Stimulated activated CD8-positive, alpha-beta memory T cell treated with anti-CD3 and anti-CD28 coated beads, Interleukin-4, amount 100 ng/mL, for 4 hours (primary cell): ENCODE data around the gene RALGPS1.

Source experiments
- DNase-seq, 2 donors: peaks; one replicate each; pipeline ENCODE4 v3.0.0-alpha.2; 2020; ENCODE audit warnings: low read depth in 2 of 2, low spot score in 1 of 2

RALGPS1 gene

DNA sequence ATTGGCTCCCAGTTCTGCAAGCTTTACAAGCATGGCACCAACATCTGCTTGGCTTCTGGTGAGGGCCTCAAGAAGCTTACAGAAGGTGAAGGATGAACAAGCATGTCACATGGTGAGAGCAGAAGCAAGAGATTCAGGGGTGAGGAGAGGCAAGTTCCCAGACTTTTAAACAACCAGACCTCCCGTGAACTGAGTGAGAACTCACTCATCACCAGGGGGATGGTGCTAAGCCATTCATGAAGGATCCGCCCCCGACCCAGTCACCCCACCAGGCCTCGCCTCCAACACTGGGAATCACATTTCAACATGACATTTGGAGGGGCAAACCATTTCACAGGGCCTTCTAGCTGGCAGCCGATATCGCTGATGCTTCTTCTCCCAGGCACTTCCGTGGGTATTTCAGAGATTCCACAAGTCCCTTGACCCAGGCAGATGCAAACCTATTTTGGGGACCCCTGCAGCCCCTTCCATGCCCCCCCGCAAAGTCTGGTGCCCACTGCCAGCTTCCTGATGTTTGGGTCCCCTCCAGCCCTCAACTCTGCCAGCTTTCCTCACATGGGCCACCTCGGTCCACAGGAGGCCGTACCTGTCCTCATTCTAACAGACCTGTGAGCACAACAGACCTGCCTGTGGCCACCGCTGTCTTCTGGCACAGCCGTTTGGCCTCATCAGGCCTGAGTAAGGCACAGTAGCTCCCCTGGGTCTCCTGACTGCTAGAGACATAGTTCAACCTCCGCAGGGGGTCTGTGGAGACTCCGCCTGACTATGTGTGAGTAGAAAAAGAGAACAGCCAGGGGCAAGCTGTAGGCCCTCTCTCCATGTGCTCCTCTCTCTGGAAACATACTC, 268.5 kb downstream of the RALGPS1 start:
- no peak for DNase-seq

GRCh38 chr9:127183814-127184582, 269.4 kb downstream of the RALGPS1 start:
- no peak for DNase-seq

DNA sequence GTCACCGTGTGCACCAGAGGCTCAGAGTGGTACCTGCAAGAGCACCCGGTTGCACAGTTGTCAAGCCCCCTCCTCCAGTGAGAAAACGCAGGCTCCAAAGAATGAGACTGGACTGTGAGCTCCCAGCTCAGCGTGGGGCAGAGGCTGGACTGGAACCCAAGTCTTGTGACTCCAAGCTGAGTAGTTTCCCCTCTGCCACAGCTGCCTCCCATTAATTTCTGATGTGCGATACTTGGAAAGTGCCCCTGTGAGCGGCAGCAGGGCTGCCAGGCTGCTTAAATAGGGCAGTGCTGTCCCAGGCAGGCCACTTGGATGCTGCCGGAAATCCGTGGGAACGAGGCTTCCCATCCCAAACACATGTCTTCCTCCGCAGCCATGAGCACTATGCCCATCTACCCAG, 270.1 kb downstream of the RALGPS1 start:
- no peak for DNase-seq

GRCh38 chr9:127185181-127185580, 270.6 kb downstream of the RALGPS1 start:
- DNase-seq: no peak

- DNase-seq: no peak
Observed at GRCh38 chr9:127185931-127186781, 271.6 kb downstream of the RALGPS1 start.

- DNase-seq: no peak
Observed at GRCh38 chr9:127186806-127187205, 272.2 kb downstream of the RALGPS1 start.

GRCh38 chr9:127187231-127187956, 272.8 kb downstream of the RALGPS1 start:
- DNase-seq: no peak

DNA sequence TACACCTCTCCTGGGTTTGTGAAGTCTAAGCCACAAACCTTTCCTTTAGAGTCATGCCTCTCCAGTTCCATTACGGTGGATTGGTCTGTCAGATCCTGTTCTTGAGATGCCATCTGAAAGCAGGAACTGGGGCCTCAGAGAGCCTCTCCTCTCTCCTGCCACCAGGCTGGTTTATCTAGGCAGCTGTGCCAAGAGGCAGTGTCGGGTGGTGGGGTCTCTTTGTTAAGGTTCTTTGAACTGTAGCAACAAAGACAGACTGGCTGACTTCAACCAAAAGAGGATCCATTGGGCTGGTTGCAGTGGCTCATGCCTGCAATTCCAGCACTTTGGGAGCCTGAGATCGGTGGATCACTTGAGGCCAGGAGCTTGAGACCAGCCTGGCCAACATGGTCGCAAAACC, 273.8 kb downstream of the RALGPS1 start:
- no peak for DNase-seq

DNA sequence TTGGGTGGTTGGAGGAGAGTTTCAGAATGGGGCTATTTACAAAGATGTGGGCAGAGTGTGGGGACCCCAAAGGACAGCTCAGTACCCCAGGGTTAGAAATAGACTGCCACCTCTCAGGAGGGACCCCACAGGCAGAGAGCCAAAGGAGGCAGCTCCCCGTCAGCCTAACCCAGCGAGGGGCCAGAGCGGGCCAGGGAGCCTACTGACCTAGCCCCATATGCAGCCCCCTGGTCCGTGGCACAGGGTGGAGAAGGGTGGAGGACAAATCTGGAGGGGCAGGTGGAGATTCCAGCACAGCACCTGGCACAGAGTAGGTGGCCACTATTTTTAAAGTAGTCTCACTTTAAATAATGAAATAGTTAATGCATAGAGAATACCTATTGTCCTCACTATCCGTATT, 275.0 kb downstream of the RALGPS1 start:
- no peak for DNase-seq

DNA sequence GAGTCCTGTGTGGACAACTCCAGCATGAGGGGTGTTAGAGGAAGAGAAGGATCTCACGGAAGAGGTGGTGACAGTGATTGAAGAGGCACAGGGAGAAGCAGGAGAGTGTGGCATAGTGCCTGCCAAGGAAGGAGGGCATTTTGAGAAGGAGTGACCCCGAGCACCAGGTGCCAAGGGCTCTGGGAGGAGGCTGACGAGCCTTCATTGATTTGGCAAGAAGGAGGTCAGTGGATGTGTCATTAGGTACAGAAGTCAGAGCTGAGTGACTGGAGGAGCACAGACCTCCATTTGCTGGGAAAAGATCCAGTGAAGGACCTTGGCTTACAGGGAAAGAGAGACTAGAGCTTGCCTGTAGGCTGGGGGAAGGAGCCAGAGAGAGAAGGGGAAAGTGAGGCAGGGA, 278.2 kb downstream of the RALGPS1 start:
- no peak for DNase-seq

DNA sequence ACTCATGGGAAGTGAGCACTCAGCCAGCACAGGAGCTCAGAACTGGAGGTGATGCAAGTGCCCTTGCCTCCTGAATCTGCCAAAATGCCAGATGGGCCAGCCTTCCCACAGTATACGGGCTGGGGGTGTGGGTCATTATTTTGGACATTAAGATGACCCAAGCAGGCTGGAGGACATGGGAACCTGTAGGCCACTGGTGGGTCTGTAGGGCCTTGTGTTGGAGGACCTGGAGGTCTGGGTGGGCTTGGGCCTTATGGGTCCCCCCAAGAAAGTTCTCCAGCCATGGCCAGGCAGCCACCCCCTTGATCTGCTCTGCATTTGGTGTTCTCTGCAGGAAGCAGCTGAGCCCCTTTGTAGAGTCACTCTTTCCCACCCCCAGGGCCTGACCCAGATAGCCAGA, 278.9 kb downstream of the RALGPS1 start:
- no peak for DNase-seq

- DNase-seq: no peak
Observed at GRCh38 chr9:127194881-127195713, 280.5 kb downstream of the RALGPS1 start.

- DNase-seq: no peak
Observed at GRCh38 chr9:127195976-127196825, 281.6 kb downstream of the RALGPS1 start.

DNA sequence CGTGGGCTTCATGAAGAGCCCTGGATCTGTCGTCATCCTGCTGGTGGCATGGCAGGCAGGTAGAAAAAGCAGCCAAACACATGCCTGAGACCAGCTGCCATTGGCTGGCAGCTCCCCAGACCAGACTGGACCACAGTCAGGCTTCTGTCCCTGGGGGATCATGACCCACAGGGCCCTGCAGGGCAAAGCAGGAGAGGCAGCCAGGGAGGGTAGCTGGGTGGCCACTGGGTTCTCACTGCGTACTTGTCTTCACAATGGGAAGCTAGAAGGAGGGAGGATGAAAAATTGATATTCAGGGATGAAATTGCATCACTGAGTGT, 282.2 kb downstream of the RALGPS1 start:
- DNase-seq: no peak

- no peak for DNase-seq
Observed at GRCh38 chr9:127197186-127197860, 282.7 kb downstream of the RALGPS1 start.

- no peak for DNase-seq
Observed at GRCh38 chr9:127197861-127198430, 283.4 kb downstream of the RALGPS1 start.

GRCh38 chr9:127198587-127198986, 284.0 kb downstream of the RALGPS1 start:
- DNase-seq: no peak
